GM12878 (cell line): ENCODE data around the gene LY9. TPM values are rescaled to one million over a fixed set of nuclear protein-coding genes. Genes with fewer than 3 reads are reported as not detected.

ENCODE experiments used
- BCL11A ChIP-seq: IDR thresholded peaks from 2 replicates; pipeline ENCODE4 v1.6.1; 2011; ENCODE audit warnings: low read depth, low read length
- CBX3 ChIP-seq: fragments of 200-600 bp; sonication (generic); IDR thresholded peaks from 2 replicates; pipeline ENCODE4 v1.6.1; 2016; ENCODE audit warnings: low read depth, borderline replicate concordance
- CHD4 ChIP-seq: fragments of 200-600 bp; sonication (generic); IDR thresholded peaks from 2 replicates; pipeline ENCODE4 v1.6.1; 2016; ENCODE audit warnings: mild to moderate bottlenecking
- EGR1 ChIP-seq, 2 experiments: IDR thresholded peaks; 1 replicate in 1 of 2; 2 replicates in 1 of 2; pipeline ENCODE4 v1.6.1; 2011 to 2012; ENCODE audit warnings: low read depth in 2 of 2, low read length in 2 of 2, borderline replicate concordance in 1 of 2, mild to moderate bottlenecking in 1 of 2, moderate library complexity in 1 of 2
- FOXM1 ChIP-seq: IDR thresholded peaks from 2 replicates; pipeline ENCODE4 v1.6.1; 2012; ENCODE audit warnings: low read depth, mild to moderate bottlenecking, inconsistent platforms, low read length, moderate library complexity
- HCFC1 ChIP-seq: fragments of 150-350 bp; IDR thresholded peaks from 2 replicates; pipeline ENCODE4 v1.6.1; 2014; ENCODE audit warnings: low read length
- PML ChIP-seq: IDR thresholded peaks from 2 replicates; pipeline ENCODE4 v1.6.1; 2012; ENCODE audit warnings: low read length, inconsistent platforms
- RCOR1 ChIP-seq: conservative IDR thresholded peaks from 2 replicates; pipeline ENCODE4 v1.6.1; 2012; ENCODE audit warnings: low read depth, low read length, improper control_type of control experiment
- SMAD5 ChIP-seq: IDR thresholded peaks from 2 replicates; pipeline ENCODE4 v1.6.1; 2016; ENCODE audit warnings: antibody characterized with exemption, low read depth
- TCF7 ChIP-seq: IDR thresholded peaks from 2 replicates; pipeline ENCODE4 v1.6.1; 2014; ENCODE audit warnings: antibody characterized with exemption, borderline replicate concordance
- ZNF384 ChIP-seq: IDR thresholded peaks from 2 replicates; pipeline ENCODE4 v1.6.1; 2012; ENCODE audit warnings: low read depth, mild to moderate bottlenecking, low read length, improper control_type of control experiment, borderline replicate concordance
- polyA plus RNA-seq, 11 experiments: library from polyadenylated mRNA; depleted of rRNA in 4 of 11; unstranded in 6 of 11; stranded (reverse) in 5 of 11; fragments of >200 nt; fragmentation: Nextera tagmentation in 4 of 11; fragmentation: Illumina TruSeq in 1 of 11; extraction: Ambion mirVana in 4 of 11; extraction: Trizol in 1 of 11; gene quantifications; 1 replicate in 1 of 11; 2 replicates in 10 of 11; pipeline versions ENCODE4 v1.2.1 to v1.2.3, GENCODE V29; 2011 to 2016; ENCODE audit warnings: inconsistent platforms in 2 of 11, missing spikeins in 2 of 11, low read depth in 1 of 11
- total RNA-seq, 4 experiments: library from RNA; depleted of rRNA in 3 of 4; stranded (reverse); fragments of >200 nt in 3 of 4; fragmentation: Illumina TruSeq in 1 of 4; extraction: Trizol in 1 of 4; gene quantifications; 2 replicates each; pipeline versions ENCODE4 v1.2.1 to v1.2.3, GENCODE V29; 2013 to 2021
- TF ChIP-seq, protein P1 (sequence below): IDR thresholded peaks from 2 replicates; pipeline ENCODE4 v1.6.1; 2012; ENCODE audit warnings: mild to moderate bottlenecking, low read depth, low read length

Gene LY9
- total and polyA plus RNA-seq, 10 of the 15 experiments (the other 5 are each of a cell fraction or from before 2014, with no cell fraction given) = 2.7 to 12.5 (median 9.0) TPM

DNA sequence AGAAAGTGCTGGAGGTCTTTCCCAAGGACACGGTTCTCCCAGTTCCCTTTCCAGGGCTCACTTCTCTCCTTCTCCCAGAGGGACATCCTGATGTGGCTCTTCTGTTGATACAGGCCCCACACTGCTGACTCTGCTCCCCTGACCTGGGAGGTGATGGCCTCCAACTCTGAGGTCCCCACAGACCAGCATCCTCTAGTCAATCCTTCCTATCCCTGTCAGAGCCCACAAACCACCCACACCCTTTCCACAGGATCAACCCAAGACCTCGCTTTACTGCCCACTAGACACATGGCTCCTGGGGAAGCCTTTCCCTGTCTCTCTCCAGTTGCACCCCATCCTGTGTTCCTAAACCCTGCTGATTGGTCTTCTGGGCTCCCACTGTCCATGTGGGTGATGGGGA is 45.4 kb upstream of the LY9 start (continued):
- TF ChIP-seq, protein P1, sequence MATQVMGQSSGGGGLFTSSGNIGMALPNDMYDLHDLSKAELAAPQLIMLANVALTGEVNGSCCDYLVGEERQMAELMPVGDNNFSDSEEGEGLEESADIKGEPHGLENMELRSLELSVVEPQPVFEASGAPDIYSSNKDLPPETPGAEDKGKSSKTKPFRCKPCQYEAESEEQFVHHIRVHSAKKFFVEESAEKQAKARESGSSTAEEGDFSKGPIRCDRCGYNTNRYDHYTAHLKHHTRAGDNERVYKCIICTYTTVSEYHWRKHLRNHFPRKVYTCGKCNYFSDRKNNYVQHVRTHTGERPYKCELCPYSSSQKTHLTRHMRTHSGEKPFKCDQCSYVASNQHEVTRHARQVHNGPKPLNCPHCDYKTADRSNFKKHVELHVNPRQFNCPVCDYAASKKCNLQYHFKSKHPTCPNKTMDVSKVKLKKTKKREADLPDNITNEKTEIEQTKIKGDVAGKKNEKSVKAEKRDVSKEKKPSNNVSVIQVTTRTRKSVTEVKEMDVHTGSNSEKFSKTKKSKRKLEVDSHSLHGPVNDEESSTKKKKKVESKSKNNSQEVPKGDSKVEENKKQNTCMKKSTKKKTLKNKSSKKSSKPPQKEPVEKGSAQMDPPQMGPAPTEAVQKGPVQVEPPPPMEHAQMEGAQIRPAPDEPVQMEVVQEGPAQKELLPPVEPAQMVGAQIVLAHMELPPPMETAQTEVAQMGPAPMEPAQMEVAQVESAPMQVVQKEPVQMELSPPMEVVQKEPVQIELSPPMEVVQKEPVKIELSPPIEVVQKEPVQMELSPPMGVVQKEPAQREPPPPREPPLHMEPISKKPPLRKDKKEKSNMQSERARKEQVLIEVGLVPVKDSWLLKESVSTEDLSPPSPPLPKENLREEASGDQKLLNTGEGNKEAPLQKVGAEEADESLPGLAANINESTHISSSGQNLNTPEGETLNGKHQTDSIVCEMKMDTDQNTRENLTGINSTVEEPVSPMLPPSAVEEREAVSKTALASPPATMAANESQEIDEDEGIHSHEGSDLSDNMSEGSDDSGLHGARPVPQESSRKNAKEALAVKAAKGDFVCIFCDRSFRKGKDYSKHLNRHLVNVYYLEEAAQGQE = no peak
- no peak for TF ChIP-seq EGR1 (IDR thresholded peaks at IDR 0.05; ENCODE audit: borderline replicate concordance in 1 of 2, low read depth in 2 of 2, low read length in 2 of 2)
- TF ChIP-seq TCF7 = no peak
- TF ChIP-seq FOXM1 = no peak
- no peak for TF ChIP-seq CBX3
- TF ChIP-seq CHD4 = no peak
- no peak for TF ChIP-seq SMAD5
- TF ChIP-seq BCL11A = no peak
- no peak for TF ChIP-seq ZNF384
- TF ChIP-seq RCOR1 = no peak
- no peak for TF ChIP-seq HCFC1
- no peak for TF ChIP-seq PML
